ENCODE data around the gene DAO. TPM values are rescaled to one million over a fixed set of nuclear protein-coding genes. Genes with fewer than 3 reads are reported as not detected.

DAO gene
- total RNA-seq: not detected

- intact Hi-C loops (cut with DNase I): no loop called here
- DNase-seq: no peak
- Histone ChIP-seq H3K9me3 (no peaks in the 10 kb centered on the region), H3K4me1 (peaks cover 0 to 8% (median 0%) of the 10 kb centered on the region in 3 donors), H3K27ac (no peak within 1 kb of the TSS), H3K4me3 (no peak within 1 kb of the TSS), H3K27me3 (peaks cover 0 to 6% (median 0%) of the 10 kb centered on the region in 4 donors), H3K36me3 (no peaks in the 10 kb centered on the region)
- 40 to 100% methylated on average over 2 of the region's 16 CpGs for WGBS, 2 donors
- TF ChIP-seq POLR2A (IDR thresholded peaks at IDR 0.05): no peak
- no peak for TF ChIP-seq CTCF (IDR thresholded peaks at IDR 0.05)
Observed at GRCh38 chr12:108879615-108880254, at the start of gene DAO. DAO (plus strand) TSS chr12:108880092; CDS start chr12:108885007, 4,915 bp downstream.

- Histone ChIP-seq H3K4me1 (peaks cover 39 to 73% (median 49%) of the 10 kb centered on the region in 3 donors), H3K4me3 (no peak overlapping the region), H3K27me3 (no peaks in the 10 kb centered on the region), H3K9me3 (no peaks in the 10 kb centered on the region), H3K36me3 (peaks cover 0 to 69% (median 8%) of the 10 kb centered on the region in 3 donors), H3K27ac (peak overlapping the region in 3 of 4 donors; percentile 53 to 83 (median 60))
- intact Hi-C loops (cut with DNase I): no loop called here
- TF ChIP-seq POLR2A (IDR thresholded peaks at IDR 0.05): no peak
- no peak for TF ChIP-seq CTCF (IDR thresholded peaks at IDR 0.05)
- WGBS, 2 donors: 77 to 90% methylated on average over 11 of the region's 11 CpGs
- no peak for DNase-seq
Observed at GRCh38 chr12:108831309-108831991, 48.4 kb upstream of the DAO start.

GRCh38 chr12:108832208-108832607 is 47.7 kb upstream of the DAO start:
- Histone ChIP-seq H3K27ac (peak overlapping the region; percentile 60 to 83 (median 73)), H3K9me3 (no peaks in the 10 kb centered on the region), H3K36me3 (peaks cover 0 to 64% (median 8%) of the 10 kb centered on the region in 3 donors), H3K4me1 (peaks cover 38 to 73% (median 46%) of the 10 kb centered on the region in 3 donors), H3K27me3 (no peaks in the 10 kb centered on the region), H3K4me3 (no peak overlapping the region)
- intact Hi-C loops (cut with DNase I): no loop called here
- DNase-seq: no peak
- WGBS, 2 donors: 68 to 79% methylated on average over 6 of the region's 6 CpGs
- no peak for TF ChIP-seq POLR2A (IDR thresholded peaks at IDR 0.05)
- TF ChIP-seq CTCF (IDR thresholded peaks at IDR 0.05): no peak

GRCh38 chr12:108832730-108833354 is 47.0 kb upstream of the DAO start:
- Histone ChIP-seq H3K9me3 (no peaks in the 10 kb centered on the region), H3K27ac (peak overlapping the region; percentile 60 to 83 (median 76)), H3K4me1 (peaks cover 35 to 73% (median 46%) of the 10 kb centered on the region in 3 donors), H3K27me3 (no peaks in the 10 kb centered on the region), H3K36me3 (peaks cover 0 to 57% (median 8%) of the 10 kb centered on the region in 3 donors), H3K4me3 (no peak overlapping the region)
- no peak for DNase-seq
- WGBS, 2 donors: 16 to 26% methylated on average over 8 to 10 of the region's 10 CpGs
- TF ChIP-seq POLR2A (IDR thresholded peaks at IDR 0.05): no peak
- TF ChIP-seq CTCF (IDR thresholded peaks at IDR 0.05): no peak
- intact Hi-C loops (cut with DNase I): no loop called here

GRCh38 chr12:108833355-108833733 is 46.5 kb upstream of the DAO start:
- no peak for TF ChIP-seq CTCF (IDR thresholded peaks at IDR 0.05)
- no peak for TF ChIP-seq POLR2A (IDR thresholded peaks at IDR 0.05)
- Histone ChIP-seq H3K4me1 (peaks cover 35 to 73% (median 48%) of the 10 kb centered on the region in 3 donors), H3K27ac (peak overlapping the region; percentile 60 to 83 (median 76)), H3K36me3 (peaks cover 0 to 52% (median 8%) of the 10 kb centered on the region in 3 donors), H3K4me3 (no peak overlapping the region), H3K9me3 (no peaks in the 10 kb centered on the region), H3K27me3 (no peaks in the 10 kb centered on the region)
- intact Hi-C loops (cut with DNase I): no loop called here
- no peak for DNase-seq
- 30 to 32% methylated on average over 6 to 9 of the region's 9 CpGs for WGBS, 2 donors
